D341Med (cell line): Measurements from ENCODE around the gene FIBP.

Experiments
- DNase-seq: peaks from one replicate; pipeline ENCODE4 v3.0.0; 2012; ENCODE audit warnings: low spot score

FIBP gene

GRCh38 chr11:65844231-65844872, 43.9 kb downstream of the FIBP start:
- no peak for DNase-seq

GRCh38 chr11:65843811-65844210, 44.5 kb downstream of the FIBP start:
- DNase-seq: no peak

GRCh38 chr11:65842144-65842543, 46.1 kb downstream of the FIBP start:
- DNase-seq: no peak

- no peak for DNase-seq
Measured at GRCh38 chr11:65834202-65834601, 54.1 kb downstream of the FIBP start.
